H9 (cell line): ENCODE results near the gene PLXNA4. TPM values are rescaled to one million over a fixed set of nuclear protein-coding genes. Genes with fewer than 3 reads are reported as not detected.

Experiments
- DNase-seq: peaks from one replicate; pipeline ENCODE4 v3.0.0-alpha.2; 2017
- H2AFZ ChIP-seq: one replicate; pipeline ENCODE4 v1.6.1; 2013; ENCODE audit warnings: mild to moderate bottlenecking, low read length, control low read depth, moderate library complexity
- H2AK5ac ChIP-seq: 2 replicates; pipeline ENCODE4 v1.6.1; 2013; ENCODE audit warnings: low read length, control low read depth, mixed read lengths; ENCODE audit not compliant: insufficient read length
- H2BK120ac ChIP-seq: one replicate; pipeline ENCODE4 v1.6.1; 2013; ENCODE audit warnings: low read depth, mild to moderate bottlenecking, low read length, control low read depth, inconsistent platforms; ENCODE audit not compliant: poor library complexity, severe bottlenecking
- H2BK12ac ChIP-seq: 2 replicates; pipeline ENCODE4 v1.6.1; 2013; ENCODE audit warnings: low read length, control low read depth, mixed read lengths, low read depth; ENCODE audit not compliant: insufficient read length
- H2BK15ac ChIP-seq: 2 replicates; pipeline ENCODE4 v1.6.1; 2013; ENCODE audit warnings: low read depth, low read length, control low read depth
- H2BK20ac ChIP-seq: one replicate; pipeline ENCODE4 v1.6.1; 2013; ENCODE audit warnings: low read depth, mild to moderate bottlenecking, low read length, control low read depth, inconsistent platforms; ENCODE audit not compliant: poor library complexity, severe bottlenecking
- H2BK5ac ChIP-seq: 2 replicates; pipeline ENCODE4 v1.6.1; 2013; ENCODE audit warnings: low read length, control low read depth, mixed read lengths; ENCODE audit not compliant: insufficient read length
- H3K14ac ChIP-seq: 2 replicates; pipeline ENCODE4 v1.6.1; 2013; ENCODE audit warnings: low read length, control low read depth; ENCODE audit not compliant: insufficient read depth
- H3K18ac ChIP-seq: 2 replicates; pipeline ENCODE4 v1.6.1; 2013; ENCODE audit warnings: low read depth, mild to moderate bottlenecking, mixed read lengths, low read length, control low read depth; ENCODE audit not compliant: insufficient read length
- H3K23ac ChIP-seq: 2 replicates; pipeline ENCODE4 v1.6.1; 2013; ENCODE audit warnings: low read length, control low read depth, mixed read lengths, low read depth; ENCODE audit not compliant: insufficient read length
- H3K23me2 ChIP-seq: 2 replicates; pipeline ENCODE4 v1.6.1; 2013; ENCODE audit warnings: low read depth, mild to moderate bottlenecking, mixed read lengths, low read length, control low read depth; ENCODE audit not compliant: insufficient read length, poor library complexity, severe bottlenecking
- H3K27ac ChIP-seq: 2 replicates; pipeline ENCODE4 v1.5.1; 2013; ENCODE audit warnings: low read length, control low read depth, mixed read lengths, low read depth; ENCODE audit not compliant: insufficient read length
- H3K27me3 ChIP-seq: 2 replicates; pipeline ENCODE4 v1.6.1; 2013; ENCODE audit warnings: low read length, control low read depth, inconsistent platforms; ENCODE audit not compliant: insufficient read depth
- H3K4ac ChIP-seq: 2 replicates; pipeline ENCODE4 v1.6.1; 2013; ENCODE audit warnings: low read depth, mild to moderate bottlenecking, control low read depth, inconsistent platforms, low read length, moderate library complexity
- H3K4me1 ChIP-seq: 2 replicates; pipeline ENCODE4 v1.6.1; 2013; ENCODE audit warnings: low read length, control low read depth, inconsistent platforms; ENCODE audit not compliant: insufficient read depth
- H3K4me2 ChIP-seq: 2 replicates; pipeline ENCODE4 v1.6.1; 2013; ENCODE audit warnings: low read length, control low read depth, mixed read lengths; ENCODE audit not compliant: insufficient read length, insufficient read depth
- H3K56ac ChIP-seq: 2 replicates; pipeline ENCODE4 v1.6.1; 2013; ENCODE audit warnings: low read depth, mild to moderate bottlenecking, mixed read lengths, low read length, control low read depth; ENCODE audit not compliant: insufficient read length
- H3K79me1 ChIP-seq: 2 replicates; pipeline ENCODE4 v1.6.1; 2013; ENCODE audit warnings: low read depth, mild to moderate bottlenecking, moderate library complexity, low read length, control low read depth, inconsistent platforms; ENCODE audit not compliant: insufficient read depth, poor library complexity, severe bottlenecking
- H3K79me2 ChIP-seq: 2 replicates; pipeline ENCODE4 v1.6.1; 2013; ENCODE audit warnings: low read length, control low read depth, inconsistent platforms; ENCODE audit not compliant: insufficient read depth
- H3K9ac ChIP-seq: 2 replicates; pipeline ENCODE4 v1.6.1; 2013; ENCODE audit warnings: low read length, control low read depth, mixed read lengths; ENCODE audit not compliant: insufficient read length; ENCODE audit errors: extremely low read depth
- H3K9me3 ChIP-seq: one replicate; pipeline ENCODE4 v1.6.1; 2013; ENCODE audit warnings: low read depth, low read length, inconsistent platforms; ENCODE audit not compliant: control insufficient read depth
- H3T11ph ChIP-seq: one replicate; pipeline ENCODE4 v1.6.1; 2013; ENCODE audit warnings: mild to moderate bottlenecking, low read length, control low read depth, inconsistent platforms
- H4K20me1 ChIP-seq: one replicate; pipeline ENCODE4 v1.6.1; 2013; ENCODE audit not compliant: control insufficient read depth, insufficient read length, insufficient read depth
- H4K5ac ChIP-seq: 2 replicates; pipeline ENCODE4 v1.6.1; 2013; ENCODE audit warnings: low read depth, mild to moderate bottlenecking, mixed read lengths, low read length, control low read depth; ENCODE audit not compliant: insufficient read length
- H4K8ac ChIP-seq: replicated peaks from 2 replicates; pipeline ENCODE4 v1.6.1; 2013; ENCODE audit warnings: low read length, control low read depth, mixed read lengths, low read depth; ENCODE audit not compliant: insufficient read length
- H4K91ac ChIP-seq: 2 replicates; pipeline ENCODE4 v1.6.1; 2013; ENCODE audit warnings: low read depth, mild to moderate bottlenecking, moderate library complexity, mixed read lengths, low read length, control low read depth; ENCODE audit not compliant: insufficient read length
- H3K27ac Mint-ChIP-seq, 3 experiments: 2 replicates in 2 of 3; 3 replicates in 1 of 3; pipeline ENCODE4 v1.8.0; 2020 to 2021; ENCODE audit warnings: mixed read lengths in 3 of 3, mild to moderate bottlenecking in 1 of 3, moderate library complexity in 1 of 3
- H3K27me3 Mint-ChIP-seq: 2 replicates; pipeline ENCODE4 v1.8.0; 2021; ENCODE audit warnings: low read depth, mild to moderate bottlenecking, moderate library complexity, mixed read lengths
- H3K36me3 Mint-ChIP-seq, 3 experiments: 2 replicates in 2 of 3; 3 replicates in 1 of 3; pipeline ENCODE4 v1.8.0; 2020 to 2021; ENCODE audit warnings: low read depth in 3 of 3, mixed read lengths in 3 of 3; ENCODE audit not compliant: insufficient read depth in 1 of 3
- H3K4me1 Mint-ChIP-seq, 2 experiments: 2 replicates each; pipeline ENCODE4 v1.8.0; 2020; ENCODE audit warnings: mixed read lengths in 2 of 2
- H3K4me3 Mint-ChIP-seq, 2 experiments: 2 replicates in 1 of 2; 3 replicates in 1 of 2; pipeline ENCODE4 v1.8.0; 2020 to 2021; ENCODE audit warnings: mild to moderate bottlenecking in 2 of 2, mixed read lengths in 2 of 2, moderate library complexity in 1 of 2
- H3K9me3 Mint-ChIP-seq, 2 experiments: 2 replicates in 1 of 2; 3 replicates in 1 of 2; pipeline ENCODE4 v1.8.0; 2020; ENCODE audit warnings: mild to moderate bottlenecking in 2 of 2, mixed read lengths in 2 of 2, moderate library complexity in 1 of 2
- WGBS: extraction: QIAGEN DNeasy Blood & Tissue Kit; methylation state at CpG from one replicate; pipeline ENCODE4 v1.1.7; 2013; ENCODE audit warnings: missing lambda C conversion rate, low lambda C conversion rate, mixed read lengths; ENCODE audit not compliant: insufficient read length; ENCODE audit errors: extremely low coverage; 5-methylcytosine and 5-hydroxymethylcytosine counted together
- total RNA-seq: library from RNA; stranded (reverse); gene quantifications from 2 replicates; pipeline ENCODE4 v1.2.1, GENCODE V29; 2021
- TF ChIP-seq, protein P1 (sequence below): fragments of 200-600 bp; sonication (generic); conservative IDR thresholded peaks from 3 replicates; pipeline ENCODE4 v1.8.0; 2021; ENCODE audit warnings: antibody characterized with exemption, mild to moderate bottlenecking

Gene PLXNA4
- total RNA-seq, 1 experiment from 2014 or later = 0.35 TPM

DNA sequence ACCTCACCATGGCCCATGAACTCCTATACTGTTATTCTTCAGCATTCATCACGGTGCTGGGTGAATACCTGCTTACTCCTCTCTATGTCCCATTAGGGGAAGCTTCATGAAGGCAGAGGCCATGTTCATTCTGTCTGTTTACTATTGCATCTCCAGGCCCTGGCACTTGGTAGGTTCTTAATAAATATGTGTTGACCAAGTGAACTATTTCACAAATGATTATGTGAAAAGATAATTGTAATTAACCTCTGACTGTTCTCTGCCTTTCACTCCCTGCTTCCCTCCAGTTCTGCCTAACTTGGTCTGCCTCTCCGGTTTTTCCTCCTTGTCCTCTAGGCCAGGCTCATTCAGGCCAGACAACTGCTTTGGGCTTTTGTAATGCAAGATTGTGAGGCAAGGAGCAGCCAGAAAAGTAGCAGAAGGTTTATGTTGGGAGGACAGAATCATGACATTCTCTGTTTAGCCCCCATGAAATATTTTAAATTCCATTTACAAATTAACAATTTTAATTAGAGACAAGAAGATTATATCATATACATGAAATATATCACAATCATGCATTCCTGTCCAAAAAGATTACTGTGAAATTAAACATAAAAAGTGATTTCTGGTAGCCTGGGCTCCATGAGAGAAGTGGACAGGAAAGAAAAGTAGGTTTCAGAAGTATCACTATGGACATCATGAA lies 42.1 kb upstream of the PLXNA4 start:
- Mint-ChIP-seq H3K27ac (no peak overlapping the region), H3K4me3 (no peak overlapping the region), H3K27me3 (peaks cover 13% of the 10 kb centered on the region), H3K36me3 (peaks cover 0 to 2% (median 0%) of the 10 kb centered on the region in 3 experiments; a peak in 2 of 7 replicates), H3K9me3 (no peaks in the 10 kb centered on the region; a peak in 2 of 5 replicates), H3K4me1 (peaks cover 17 to 32% of the 10 kb centered on the region in 2 experiments)
- Histone ChIP-seq H4K8ac (no peak overlapping the region), H3K18ac (no peak overlapping the region), H3K23me2 (peaks cover 10% of the 10 kb centered on the region), H3K4me2 (peak overlapping the region; percentile 12), H3K4ac (no peak overlapping the region), H2BK120ac (no peak overlapping the region), H2AFZ (no peak overlapping the region), H3T11ph (no peak overlapping the region), H3K27me3 (no peaks in the 10 kb centered on the region), H3K14ac (no peak overlapping the region), H2BK5ac (no peak overlapping the region), H3K9me3 (no peaks in the 10 kb centered on the region), H3K79me2 (no peaks in the 10 kb centered on the region; the same call in 1 of the 2 replicates), H4K91ac (no peak overlapping the region), H3K4me1 (peaks cover 8% of the 10 kb centered on the region; the same call in 1 of the 2 replicates), H2AK5ac (no peak overlapping the region), H3K23ac (no peak overlapping the region), H3K79me1 (no peaks in the 10 kb centered on the region), H4K5ac (no peak overlapping the region), H3K27ac (no peak overlapping the region), H3K56ac (no peak overlapping the region), H4K20me1 (no peaks in the 10 kb centered on the region), H3K9ac (no peak overlapping the region), H2BK12ac (no peak overlapping the region), H2BK15ac (no peak overlapping the region), H2BK20ac (no peak overlapping the region)
- WGBS = no CpG with 5 or more reads among the region's 2 CpGs
- no peak for DNase-seq
- TF ChIP-seq, protein P1, sequence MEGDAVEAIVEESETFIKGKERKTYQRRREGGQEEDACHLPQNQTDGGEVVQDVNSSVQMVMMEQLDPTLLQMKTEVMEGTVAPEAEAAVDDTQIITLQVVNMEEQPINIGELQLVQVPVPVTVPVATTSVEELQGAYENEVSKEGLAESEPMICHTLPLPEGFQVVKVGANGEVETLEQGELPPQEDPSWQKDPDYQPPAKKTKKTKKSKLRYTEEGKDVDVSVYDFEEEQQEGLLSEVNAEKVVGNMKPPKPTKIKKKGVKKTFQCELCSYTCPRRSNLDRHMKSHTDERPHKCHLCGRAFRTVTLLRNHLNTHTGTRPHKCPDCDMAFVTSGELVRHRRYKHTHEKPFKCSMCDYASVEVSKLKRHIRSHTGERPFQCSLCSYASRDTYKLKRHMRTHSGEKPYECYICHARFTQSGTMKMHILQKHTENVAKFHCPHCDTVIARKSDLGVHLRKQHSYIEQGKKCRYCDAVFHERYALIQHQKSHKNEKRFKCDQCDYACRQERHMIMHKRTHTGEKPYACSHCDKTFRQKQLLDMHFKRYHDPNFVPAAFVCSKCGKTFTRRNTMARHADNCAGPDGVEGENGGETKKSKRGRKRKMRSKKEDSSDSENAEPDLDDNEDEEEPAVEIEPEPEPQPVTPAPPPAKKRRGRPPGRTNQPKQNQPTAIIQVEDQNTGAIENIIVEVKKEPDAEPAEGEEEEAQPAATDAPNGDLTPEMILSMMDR = no peak
